Brain pericyte (primary cell): ENCODE measurements around the gene RBM6.
"Not testable (repeated sequence)": the region's sequence is repeated elsewhere in the genome, so short reads cannot be mapped to it uniquely, and the experiment has no call there.

Experiments used
- DNase-seq: peaks from one replicate; pipeline ENCODE4 v3.0.0-alpha.2; 2012; ENCODE audit warnings: low read depth, low spot score

RBM6 gene

GRCh38 chr3:49939858-49940666 lies at the start of gene RBM6:
Gene RBM6, plus strand, starts transcription at chr3:49940150. Its CDS starts 22,492 bp downstream, at chr3:49962642.
- DNase-seq = peak; percentile 88

- DNase-seq = no peak
Measured at GRCh38 chr3:49895791-49896190, 44.2 kb upstream of the RBM6 start.

- no peak for DNase-seq
Measured at GRCh38 chr3:49896345-49896744, 43.6 kb upstream of the RBM6 start.

- no peak for DNase-seq
Measured at GRCh38 chr3:49898991-49899390, 41.0 kb upstream of the RBM6 start.

- no peak for DNase-seq
Measured at GRCh38 chr3:49899815-49900214, 40.1 kb upstream of the RBM6 start.

- no peak for DNase-seq
Measured at GRCh38 chr3:49900491-49901153, 39.3 kb upstream of the RBM6 start.

GRCh38 chr3:49901366-49902339 lies 38.3 kb upstream of the RBM6 start:
- DNase-seq = no peak

- no peak for DNase-seq
Measured at GRCh38 chr3:49902511-49903345, 37.2 kb upstream of the RBM6 start.

GRCh38 chr3:49903451-49904424 lies 36.2 kb upstream of the RBM6 start, which contains the start of gene MST1R:
Gene MST1R, minus strand, starts transcription at chr3:49903873. Its CDS starts 264 bp downstream, at chr3:49903609.
- DNase-seq = no peak

GRCh38 chr3:49904448-49904847 lies 35.5 kb upstream of the RBM6 start:
- DNase-seq = not testable (repeated sequence)

GRCh38 chr3:49906073-49906743 lies 33.7 kb upstream of the RBM6 start:
- no peak for DNase-seq

GRCh38 chr3:49908373-49909199 lies 31.4 kb upstream of the RBM6 start:
- no peak for DNase-seq

- no peak for DNase-seq
Measured at GRCh38 chr3:49910409-49911123, 29.4 kb upstream of the RBM6 start.

GRCh38 chr3:49911124-49911420 lies 28.9 kb upstream of the RBM6 start:
- DNase-seq = no peak

GRCh38 chr3:49911611-49912010 lies 28.3 kb upstream of the RBM6 start:
- DNase-seq = no peak

- DNase-seq = no peak
Measured at GRCh38 chr3:49912881-49913281, 27.1 kb upstream of the RBM6 start.

- no peak for DNase-seq
Measured at GRCh38 chr3:49914906-49915305, 25.0 kb upstream of the RBM6 start.

- DNase-seq = no peak
Measured at GRCh38 chr3:49916686-49917085, 23.3 kb upstream of the RBM6 start.
